ENCODE measurements around the gene SPON1. TPM values are rescaled to one million over a fixed set of nuclear protein-coding genes. Genes with fewer than 3 reads are reported as not detected.
A peak's percentile ranks its signal among the peaks of the same experiment; 100 is the strongest.

SPON1 gene
- total RNA-seq, 2 donors from 2014 or later = 0.19 TPM; not detected in 1

DNA sequence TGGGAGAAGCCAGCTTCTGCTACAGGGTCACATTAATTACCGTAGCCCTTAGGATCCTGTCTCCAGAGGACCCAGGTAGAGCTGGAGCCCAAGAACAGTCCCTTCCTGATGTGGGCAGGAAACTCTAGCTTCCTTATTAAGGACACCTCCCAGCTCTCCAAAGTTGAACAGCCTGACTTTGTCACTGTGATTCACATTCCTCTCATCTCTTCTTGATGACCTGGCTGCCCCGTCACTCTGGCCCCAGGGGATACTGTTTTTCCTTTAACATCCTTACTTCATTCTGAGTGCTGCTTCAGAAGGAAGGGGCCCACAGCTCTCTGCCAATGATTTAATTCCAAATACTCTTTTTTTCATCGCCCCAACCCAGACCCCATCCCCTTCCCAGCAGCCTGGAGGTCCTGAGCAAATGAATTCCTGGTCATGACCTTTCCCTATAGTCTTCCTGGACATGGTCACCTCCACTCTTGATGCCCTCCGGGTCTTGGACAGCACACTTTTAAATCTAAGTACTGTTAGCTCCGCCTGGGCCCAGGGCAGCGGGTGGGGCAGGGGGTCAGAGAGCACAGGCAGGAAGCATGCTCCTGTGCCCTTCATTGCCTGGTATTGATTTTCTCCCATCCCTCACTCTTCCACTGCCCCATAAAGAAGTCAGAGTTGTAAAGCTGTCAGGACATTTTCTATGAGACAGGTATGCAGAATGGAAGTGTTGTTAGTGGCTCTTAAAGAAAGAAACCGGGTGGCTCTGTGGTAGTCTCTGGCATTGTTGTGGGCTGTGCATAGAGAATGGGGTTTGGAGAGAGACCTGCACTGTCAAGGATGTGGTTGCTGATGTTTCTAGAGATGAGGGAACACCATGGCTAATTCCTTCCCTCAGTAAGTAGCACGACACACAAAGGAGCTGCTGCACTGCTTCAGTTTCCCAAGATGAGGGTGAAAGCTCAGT, 22.3 kb upstream of the SPON1 start:
- DNase-seq (ENCODE audit: low spot score in 2 of 2) = no peak
- peak; percentile 81 to 85 for ATAC-seq
- H3K36me3 Mint-ChIP-seq = peaks cover 0 to 10% of the 10 kb centered on the region in 2 donors
- H3K9me3 Mint-ChIP-seq = peaks cover 5 to 8% of the 10 kb centered on the region in 2 donors
- H3K27ac Mint-ChIP-seq = peak overlapping the region in 1 of 2 donors; percentile 14

DNA sequence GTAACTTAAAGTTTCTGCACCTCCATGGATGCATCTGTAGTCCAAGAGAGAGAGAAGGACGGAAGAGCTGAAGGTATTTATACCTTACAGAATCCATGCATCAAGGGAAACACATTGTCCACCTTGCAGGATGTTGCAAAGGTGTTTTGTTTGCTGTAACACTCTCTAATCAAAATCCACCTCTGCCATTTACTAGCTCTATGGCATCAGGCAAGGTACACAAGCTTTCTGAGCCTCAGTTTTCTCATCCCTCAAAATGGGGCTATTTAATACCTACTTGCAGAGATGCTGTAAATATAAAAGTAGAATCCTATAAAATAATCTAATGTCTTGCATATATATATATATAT, 21.6 kb upstream of the SPON1 start:
- peak overlapping the region in 1 of 2 donors; percentile 14 for H3K27ac Mint-ChIP-seq
- ATAC-seq = no peak
- H3K36me3 Mint-ChIP-seq = peaks cover 0 to 10% of the 10 kb centered on the region in 2 donors
- no peak for DNase-seq (ENCODE audit: low spot score in 2 of 2)
- peaks cover 5 to 8% of the 10 kb centered on the region in 2 donors for H3K9me3 Mint-ChIP-seq

DNA sequence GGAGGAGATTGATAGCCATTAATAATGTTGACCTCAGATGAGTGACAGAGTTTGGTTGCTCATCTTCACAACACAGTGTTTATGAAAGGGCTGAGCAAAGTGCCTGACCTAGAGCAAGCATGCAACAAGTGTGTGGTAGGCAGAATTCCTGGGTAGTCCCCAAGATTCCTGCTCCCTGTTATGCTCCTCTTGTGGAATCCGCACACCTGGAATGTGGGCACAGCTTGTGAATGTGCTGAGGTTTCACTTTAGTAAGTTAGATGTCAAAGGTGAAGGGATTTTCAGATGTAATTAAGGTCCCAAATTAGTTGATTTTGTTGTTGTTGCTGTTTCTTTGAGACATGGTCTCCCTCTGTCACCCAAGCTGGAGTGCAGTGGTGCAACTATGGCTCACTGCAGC, 20.7 kb upstream of the SPON1 start:
- Mint-ChIP-seq H3K27ac (no peak overlapping the region), H3K36me3 (peaks cover 0 to 10% of the 10 kb centered on the region in 2 donors), H3K9me3 (peaks cover 5 to 8% of the 10 kb centered on the region in 2 donors)
- DNase-seq (ENCODE audit: low spot score in 2 of 2) (no peak), ATAC-seq (no peak)

- no peak for ATAC-seq
- peaks cover 5 to 8% of the 10 kb centered on the region in 2 donors for H3K9me3 Mint-ChIP-seq
- no peak overlapping the region for H3K27ac Mint-ChIP-seq
- no peak for DNase-seq (ENCODE audit: low spot score in 2 of 2)
- peaks cover 0 to 10% of the 10 kb centered on the region in 2 donors for H3K36me3 Mint-ChIP-seq
Measured at GRCh38 chr11:13942378-13942777, 20.1 kb upstream of the SPON1 start.

DNA sequence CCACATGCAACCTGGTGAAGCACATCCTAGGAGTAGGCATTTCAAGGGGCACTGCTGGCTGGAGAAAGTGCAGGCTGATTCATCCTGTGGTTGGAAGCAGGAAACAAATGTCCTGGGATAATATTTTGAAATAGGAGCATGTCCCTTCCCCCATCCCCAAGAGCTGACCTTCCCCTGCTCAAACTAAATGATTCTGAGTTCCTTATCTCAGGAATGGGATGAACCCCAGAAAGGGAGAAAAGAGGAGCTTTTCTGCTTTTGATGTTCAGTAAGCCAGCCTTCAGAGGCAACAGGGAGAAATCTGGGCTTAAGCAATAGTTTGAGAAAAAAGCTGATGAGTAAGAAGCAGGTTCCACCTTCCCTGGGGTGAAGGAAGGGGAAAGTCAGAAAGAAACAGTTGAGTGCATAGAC, 19.5 kb upstream of the SPON1 start:
- Mint-ChIP-seq H3K36me3 (peaks cover 0 to 7% of the 10 kb centered on the region in 2 donors), H3K27ac (no peak overlapping the region), H3K9me3 (peaks cover 2 to 6% of the 10 kb centered on the region in 2 donors)
- DNase-seq (ENCODE audit: low spot score in 2 of 2) (no peak), ATAC-seq (no peak)

DNA sequence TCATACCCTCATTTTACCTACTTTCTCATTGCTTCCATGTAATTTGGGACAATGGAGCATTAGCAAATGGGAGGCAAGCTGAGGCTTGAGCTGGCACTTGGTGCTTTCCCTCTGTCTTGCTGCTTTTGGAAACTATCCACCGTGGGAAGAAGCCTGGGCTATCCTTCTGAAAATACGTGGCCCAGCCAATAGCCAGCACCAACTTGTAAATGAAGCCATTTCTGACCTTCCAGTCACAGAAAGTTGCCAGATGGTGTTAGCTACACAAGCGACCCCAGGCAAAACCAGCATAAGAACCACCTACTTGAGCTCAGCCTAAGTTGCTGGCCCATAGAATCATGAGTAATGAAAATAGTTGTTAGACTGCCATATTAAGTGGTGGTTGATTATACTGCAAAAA, 18.5 kb upstream of the SPON1 start:
- no peaks in the 10 kb centered on the region for H3K9me3 Mint-ChIP-seq
- DNase-seq (ENCODE audit: low spot score in 2 of 2) (no peak), ATAC-seq (no peak)
- H3K27ac Mint-ChIP-seq = no peak overlapping the region
- H3K36me3 Mint-ChIP-seq = no peaks in the 10 kb centered on the region

GRCh38 chr11:13944911-13945425, 17.6 kb upstream of the SPON1 start:
- ATAC-seq (no peak), DNase-seq (ENCODE audit: low spot score in 2 of 2) (no peak)
- Mint-ChIP-seq H3K27ac (peak overlapping the region in 1 of 2 donors; percentile 57), H3K36me3 (no peaks in the 10 kb centered on the region), H3K9me3 (no peaks in the 10 kb centered on the region)

- Mint-ChIP-seq H3K9me3 (no peaks in the 10 kb centered on the region), H3K36me3 (no peaks in the 10 kb centered on the region), H3K27ac (no peak overlapping the region)
- no peak for DNase-seq (ENCODE audit: low spot score in 2 of 2)
- ATAC-seq = no peak
Measured at GRCh38 chr11:13947379-13947778, 15.1 kb upstream of the SPON1 start.

DNA sequence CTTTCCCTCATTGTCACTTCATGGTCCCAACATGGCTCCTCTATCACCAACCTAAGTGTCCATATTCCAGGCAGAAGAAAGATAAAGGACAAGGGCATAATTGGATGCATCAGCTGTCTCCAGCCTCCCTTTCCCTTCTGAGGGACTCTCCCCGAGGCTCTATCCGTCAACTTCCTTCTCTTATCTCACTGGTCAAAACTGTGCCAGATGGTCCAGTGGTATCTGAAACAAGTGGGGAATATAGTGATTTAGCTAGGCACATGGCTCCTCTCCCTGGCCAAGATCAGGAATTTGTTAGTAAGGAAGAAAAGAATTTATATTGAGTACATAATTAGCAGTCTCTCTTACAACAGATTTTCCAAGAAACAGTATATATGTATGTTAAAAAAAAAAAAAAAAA, 12.6 kb upstream of the SPON1 start:
- Mint-ChIP-seq H3K36me3 (no peaks in the 10 kb centered on the region), H3K27ac (no peak overlapping the region), H3K9me3 (no peaks in the 10 kb centered on the region)
- DNase-seq (ENCODE audit: low spot score in 2 of 2) (no peak), ATAC-seq (no peak)

DNA sequence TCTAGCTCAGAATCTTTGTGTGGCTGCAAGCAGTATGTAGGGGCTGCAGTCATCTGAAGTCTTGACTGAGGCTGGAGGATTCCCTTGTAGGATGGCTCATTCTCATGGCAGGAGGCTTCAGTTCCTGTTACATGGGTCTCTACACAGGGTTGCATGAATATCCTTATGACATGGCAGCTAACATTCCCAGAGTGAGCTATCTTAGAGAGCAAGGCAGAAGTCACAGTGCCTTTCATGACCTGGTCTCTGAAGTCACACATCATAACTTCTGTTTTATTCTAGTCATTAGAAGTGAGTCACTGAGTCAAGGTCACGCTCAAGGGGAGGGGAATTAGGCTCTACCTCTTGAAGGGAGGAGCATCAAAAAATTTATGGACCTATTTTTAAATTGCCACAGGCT, 10.3 kb upstream of the SPON1 start:
- H3K36me3 Mint-ChIP-seq = no peaks in the 10 kb centered on the region
- DNase-seq (ENCODE audit: low spot score in 2 of 2) = no peak
- ATAC-seq = no peak
- H3K27ac Mint-ChIP-seq = no peak overlapping the region
- H3K9me3 Mint-ChIP-seq = no peaks in the 10 kb centered on the region

DNA sequence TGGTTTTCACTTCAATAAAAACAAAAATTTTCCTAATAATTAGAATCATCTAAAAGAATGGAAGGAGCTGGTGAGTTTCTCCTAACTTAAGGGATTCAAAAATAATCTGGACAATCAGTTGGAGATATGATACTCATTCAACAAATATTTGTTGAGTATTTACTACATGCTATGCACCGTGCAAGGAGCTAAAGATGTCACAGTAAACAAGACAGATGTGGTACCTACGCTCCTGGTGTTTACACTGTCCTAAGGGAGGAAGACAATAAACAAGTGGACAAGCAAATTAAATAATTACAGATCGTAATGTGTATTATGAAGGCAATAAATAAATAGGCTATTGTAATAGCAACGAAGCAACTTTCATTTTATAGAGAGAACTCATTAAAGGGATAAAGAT, 9.9 kb upstream of the SPON1 start:
- DNase-seq (ENCODE audit: low spot score in 2 of 2) = no peak
- Mint-ChIP-seq H3K36me3 (no peaks in the 10 kb centered on the region), H3K27ac (no peak overlapping the region), H3K9me3 (no peaks in the 10 kb centered on the region)
- no peak for ATAC-seq

DNA sequence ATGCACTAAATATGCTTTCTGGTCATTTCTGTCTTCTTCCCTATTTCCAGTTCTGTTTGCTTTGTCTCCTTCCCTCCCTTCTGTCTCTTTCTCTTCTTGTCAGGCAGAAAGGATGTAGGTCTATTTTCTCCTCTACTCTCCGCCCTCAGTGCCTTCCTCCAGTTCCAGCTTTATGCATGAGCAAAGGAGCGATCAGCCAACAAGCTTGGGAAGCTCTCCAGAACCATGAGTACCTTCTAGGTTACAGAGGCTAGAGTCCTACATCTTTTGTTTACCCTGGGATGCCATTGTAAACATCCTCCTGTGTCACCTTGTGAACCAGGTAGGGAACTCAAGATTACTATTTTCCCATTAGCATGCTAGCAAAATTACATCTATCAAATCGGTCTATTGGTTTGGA, 7.9 kb upstream of the SPON1 start:
- Mint-ChIP-seq H3K9me3 (no peaks in the 10 kb centered on the region), H3K27ac (no peak overlapping the region), H3K36me3 (no peaks in the 10 kb centered on the region)
- ATAC-seq (no peak), DNase-seq (ENCODE audit: low spot score in 2 of 2) (no peak)

- peak; percentile 33 to 63 for ATAC-seq
- Mint-ChIP-seq H3K36me3 (no peaks in the 10 kb centered on the region), H3K27ac (no peak overlapping the region), H3K9me3 (no peaks in the 10 kb centered on the region)
- DNase-seq (ENCODE audit: low spot score in 2 of 2) = peak in 1 of 2 donors; percentile 55
Measured at GRCh38 chr11:13955971-13956421, 6.5 kb upstream of the SPON1 start.

- no peak overlapping the region for H3K27ac Mint-ChIP-seq
- no peak for DNase-seq (ENCODE audit: low spot score in 2 of 2)
- H3K9me3 Mint-ChIP-seq = no peaks in the 10 kb centered on the region
- no peaks in the 10 kb centered on the region for H3K36me3 Mint-ChIP-seq
- no peak for ATAC-seq
Measured at GRCh38 chr11:13956988-13957387, 5.5 kb upstream of the SPON1 start.

DNA sequence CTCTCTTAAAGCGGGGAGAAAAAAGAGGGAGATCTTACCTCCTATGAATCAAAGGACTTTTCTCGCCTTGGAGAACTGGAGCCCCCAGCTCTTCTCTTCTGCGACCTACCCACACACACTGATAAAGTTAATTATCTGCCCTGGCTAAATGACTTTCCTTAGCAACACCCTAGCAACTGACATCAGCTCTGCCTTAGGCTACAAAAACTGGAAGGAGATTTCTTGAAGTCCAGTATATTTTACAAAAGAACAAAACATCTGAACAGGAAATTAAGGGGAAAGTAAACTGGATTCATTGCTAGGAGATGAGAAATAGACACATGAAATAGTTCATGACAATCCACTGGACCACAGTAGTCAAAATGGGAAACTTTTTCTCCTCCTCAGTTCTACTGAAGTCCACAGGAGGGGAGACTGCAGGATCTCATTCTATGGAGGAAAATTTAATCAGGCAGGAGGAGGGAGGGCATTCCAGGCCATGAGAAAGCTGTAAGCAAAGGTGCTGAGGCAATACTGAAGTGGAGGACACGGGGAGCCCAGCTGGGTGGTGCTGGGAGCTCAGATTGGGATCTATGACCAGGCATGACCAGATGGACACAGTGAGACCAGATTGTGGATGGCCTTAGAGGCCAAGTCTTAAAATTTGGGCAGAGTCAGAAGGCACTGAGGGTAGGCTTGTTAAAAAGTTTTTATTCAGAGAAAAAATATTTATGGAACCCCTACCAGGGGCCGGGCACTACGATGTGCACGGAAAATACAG, 3.7 kb upstream of the SPON1 start:
- DNase-seq (ENCODE audit: low spot score in 2 of 2) (no peak), ATAC-seq (no peak)
- Mint-ChIP-seq H3K27ac (no peak overlapping the region), H3K9me3 (no peaks in the 10 kb centered on the region), H3K36me3 (no peaks in the 10 kb centered on the region)

DNA sequence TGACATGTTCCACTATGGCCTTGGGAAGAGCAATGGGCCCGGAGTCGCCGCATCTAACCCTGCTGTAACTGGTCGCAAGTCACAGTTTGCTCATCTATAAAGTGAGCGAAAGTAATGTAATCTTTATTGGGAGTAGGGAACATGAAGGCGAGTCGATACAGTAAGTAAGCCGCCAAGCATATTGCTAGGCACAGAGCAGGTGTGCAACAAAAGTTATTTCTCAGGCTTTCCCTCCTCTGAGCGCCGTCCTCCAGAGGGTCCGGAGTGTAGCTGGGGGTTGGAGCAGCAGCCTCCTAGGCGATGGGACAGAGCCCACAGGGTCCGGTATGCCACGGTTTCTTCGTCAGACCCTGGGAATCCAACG, 343 bp upstream of the SPON1 start:
- peak in 1 of 2 donors; percentile 17 for ATAC-seq

More for the DNA sequence above, 343 bp upstream of the SPON1 start:
- H3K9me3 Mint-ChIP-seq = no peaks in the 10 kb centered on the region
- H3K27ac Mint-ChIP-seq = no peak overlapping the region
- DNase-seq (ENCODE audit: low spot score in 2 of 2) = no peak
- H3K36me3 Mint-ChIP-seq = peaks cover 0 to 5% of the 10 kb centered on the region in 2 donors

Measured in activated naive CD4-positive, alpha-beta T cell treated with anti-CD3 and anti-CD28 coated beads, Interleukin-2, amount 50 U/mL, for 72 hours (primary cell).